Activated naive CD8-positive, alpha-beta T cell treated with anti-CD3 and anti-CD28 coated beads, Interleukin-2, amount 10 ng/mL, durations not matched to agents 7 days and 5 days (primary cell): ENCODE results near the gene MGA. TPM values are rescaled to one million over a fixed set of nuclear protein-coding genes. Genes with fewer than 3 reads are reported as not detected.

ENCODE experiments used
- ATAC-seq: fragments of 150-1000 bp; cut with Tn5 transposase; one replicate; pipeline ENCODE4 v1.10.0; 2021; ENCODE audit warnings: low read depth, moderate library complexity
- POLR2A ChIA-PET: fragments of 350-600 bp; sonication (Branson Sonifier 250); formaldehyde crosslinking; loops from one replicate; lab custom pipeline; 2021; ENCODE audit warnings: antibody characterized with exemption; lab: Charles Lee
- DNase-seq: peaks from one replicate; pipeline ENCODE4 v3.0.0; 2021
- H3K27ac Mint-ChIP-seq: one replicate; pipeline ENCODE4 v1.8.0; 2022; ENCODE audit warnings: mild to moderate bottlenecking, mixed read lengths
- H3K27me3 Mint-ChIP-seq: one replicate; pipeline ENCODE4 v1.8.0; 2022; ENCODE audit warnings: mild to moderate bottlenecking, moderate library complexity, mixed read lengths
- H3K36me3 Mint-ChIP-seq: one replicate; pipeline ENCODE4 v1.8.0; 2021; ENCODE audit warnings: mild to moderate bottlenecking, mixed read lengths
- H3K4me1 Mint-ChIP-seq: one replicate; pipeline ENCODE4 v1.8.0; 2021; ENCODE audit warnings: mixed read lengths
- H3K4me3 Mint-ChIP-seq: one replicate; pipeline ENCODE4 v1.8.0; 2022; ENCODE audit warnings: mild to moderate bottlenecking, moderate library complexity, mixed read lengths
- H3K9me3 Mint-ChIP-seq: one replicate; pipeline ENCODE4 v1.8.0; 2021; ENCODE audit warnings: mixed read lengths
- total RNA-seq, 2 experiments: library from RNA; stranded (reverse); gene quantifications; one replicate each; pipeline ENCODE4 v1.2.3, GENCODE V29; 2021

Gene MGA
- 10 to 100 TPM; 43.1 to 46.2 TPM for total RNA-seq

DNA sequence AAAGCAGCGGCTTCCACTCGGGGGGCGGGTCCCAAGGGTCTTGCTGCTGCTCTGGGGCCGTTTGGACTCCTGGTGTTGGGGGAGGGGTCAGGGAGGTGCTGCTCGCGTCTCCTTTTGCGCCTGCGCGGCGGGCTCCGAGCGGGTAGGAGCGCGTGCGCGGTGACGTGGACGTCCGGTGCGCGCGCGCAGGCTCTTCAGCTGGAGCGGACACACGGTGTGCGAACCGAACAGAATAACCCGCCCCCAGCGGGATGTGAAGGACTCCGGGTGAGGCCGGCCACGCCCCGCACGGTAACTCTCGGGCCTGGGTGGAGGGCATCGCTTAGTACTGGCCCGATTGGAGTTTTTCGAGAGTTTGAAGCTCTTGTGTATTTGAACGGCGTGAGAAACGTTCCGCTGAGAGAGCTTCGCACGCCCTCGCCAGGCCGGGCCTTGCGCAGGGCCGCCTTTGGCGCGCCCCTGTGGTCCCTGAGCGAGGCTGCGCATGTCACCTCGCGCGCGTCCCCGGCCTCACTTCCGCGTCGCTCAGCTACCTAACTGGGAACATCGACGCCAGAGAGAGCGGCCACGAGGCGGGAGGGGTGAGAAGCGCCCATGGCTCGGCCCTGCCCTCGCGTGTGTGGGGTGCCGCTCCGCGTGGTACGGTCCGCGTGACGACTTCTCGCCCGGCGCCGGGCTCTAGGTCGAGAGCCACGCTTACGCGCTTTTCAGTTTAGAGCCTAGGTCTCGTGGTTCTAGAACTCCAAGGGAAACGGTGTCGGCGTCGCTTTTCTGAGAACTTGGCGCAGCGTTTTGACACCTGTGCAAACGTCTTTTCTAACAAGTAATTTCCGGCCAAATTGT is at the start of gene MGA:
Gene MGA (plus strand): TSS at position 171 of the 843 bp plus-strand sequence.
- Mint-ChIP-seq H3K9me3 (peaks cover 6% of the 10 kb centered on the region), H3K4me1 (peaks cover 24% of the 10 kb centered on the region), H3K4me3 (peak within 1 kb of the TSS; percentile 82), H3K36me3 (no peaks in the 10 kb centered on the region), H3K27me3 (peaks cover 27% of the 10 kb centered on the region), H3K27ac (peak within 1 kb of the TSS; percentile 89)
- ATAC-seq = peak; percentile 86
- POLR2A ChIA-PET = interaction anchor here (0.5 to 2.3 kb wide), 15 partner anchors 9 to 1710 kb away, joined by 3 to 25 read pairs (median 4); partner anchors contain the start of genes NUSAP1, OIP5, RPAP1 and TUBGCP4
- DNase-seq = peak; percentile 96

DNA sequence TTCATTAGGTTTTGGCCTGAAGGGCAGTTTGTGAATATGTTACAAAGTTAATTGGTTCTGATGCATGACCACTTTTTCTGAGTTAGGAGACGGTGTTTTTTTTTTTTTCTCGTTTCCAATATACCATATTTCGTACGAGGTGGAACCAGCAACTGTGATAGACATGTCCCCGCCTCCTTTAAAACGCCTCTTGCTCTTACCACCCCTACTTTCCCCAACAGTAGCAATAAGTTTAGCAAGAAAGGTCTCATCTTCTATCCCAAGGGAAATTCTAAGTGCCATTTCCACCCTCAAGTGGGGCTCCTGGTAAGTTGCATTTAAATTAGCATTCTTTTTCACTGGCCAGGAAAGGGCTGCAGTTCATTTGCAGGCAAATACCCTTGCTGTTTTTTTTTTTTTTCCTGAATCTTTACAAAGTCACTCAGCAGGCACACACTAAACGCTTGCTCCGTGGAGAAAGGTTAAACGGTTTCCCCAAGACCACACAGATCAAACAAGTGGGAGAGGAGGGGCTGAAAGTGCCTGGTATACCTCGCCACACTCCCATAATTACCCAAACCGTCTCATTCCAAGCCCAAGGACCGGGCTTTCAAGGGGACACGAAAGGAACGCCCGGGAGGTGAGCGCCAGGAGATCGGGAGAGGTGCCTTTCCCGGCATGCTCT is 39.5 kb upstream of the MGA start:
- H3K27ac Mint-ChIP-seq = peak overlapping the region; percentile 81
- peaks cover 10% of the 10 kb centered on the region for H3K4me1 Mint-ChIP-seq
- peaks cover 12% of the 10 kb centered on the region for H3K27me3 Mint-ChIP-seq
- POLR2A ChIA-PET = interaction anchor here (0.7 to 2.3 kb wide), 2 partner anchors 40 to 288 kb away, joined by 3 to 25 read pairs; partner anchors contain the start of genes MGA, NUSAP1 and OIP5
- peaks cover 2% of the 10 kb centered on the region for H3K9me3 Mint-ChIP-seq
- ATAC-seq = no peak
- no peaks in the 10 kb centered on the region for H3K36me3 Mint-ChIP-seq
- H3K4me3 Mint-ChIP-seq = peak overlapping the region; percentile 83
- no peak for DNase-seq

DNA sequence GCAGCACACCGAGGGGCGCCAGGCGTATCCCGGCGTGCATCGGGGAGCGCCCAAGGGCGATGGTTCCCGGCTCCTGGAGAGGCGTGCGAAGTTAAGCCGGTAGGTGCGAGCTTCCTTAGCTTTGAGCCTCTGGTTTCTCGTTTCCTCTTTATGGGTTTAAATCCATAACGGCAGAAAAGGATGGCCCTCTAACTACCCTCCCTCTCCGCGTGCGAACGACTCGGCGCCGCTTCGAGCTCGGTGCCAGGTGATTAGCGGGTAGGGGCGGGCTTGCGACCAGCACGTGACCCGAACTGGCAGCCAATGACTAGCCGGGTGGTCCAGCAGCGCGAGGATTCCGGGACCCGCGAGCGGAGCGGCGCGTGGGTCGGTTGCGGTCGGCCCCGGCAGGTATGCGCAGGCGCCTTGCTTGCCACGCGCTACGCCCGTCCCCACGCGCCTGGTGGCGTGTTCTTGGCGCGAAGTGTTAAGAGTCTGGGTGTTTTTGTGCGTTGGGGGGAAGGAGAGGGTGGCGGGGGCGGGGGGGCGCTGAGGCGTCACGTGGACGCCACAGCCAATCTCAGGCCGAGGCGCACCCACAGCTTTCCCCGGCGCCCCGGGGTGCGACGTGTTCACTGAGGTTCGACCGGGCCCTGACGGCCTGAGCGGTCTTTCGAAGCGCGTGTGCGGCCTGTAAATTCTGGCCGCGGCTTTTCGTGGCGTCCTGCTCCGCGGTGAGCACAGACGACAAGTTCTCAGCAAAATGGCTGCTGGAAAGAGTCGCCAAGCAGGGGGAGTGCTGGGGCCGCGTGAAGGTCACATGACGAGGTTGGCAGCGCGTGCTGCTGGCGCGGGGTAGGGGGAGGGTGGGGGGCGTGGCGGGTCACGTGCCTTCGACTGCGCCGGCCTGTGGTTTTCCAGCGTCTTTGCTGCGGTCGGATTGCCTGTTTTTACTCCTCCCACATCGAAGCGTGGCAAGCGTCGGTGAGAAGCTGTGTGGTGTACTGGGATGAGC is 38.7 kb upstream of the MGA start:
- Mint-ChIP-seq H3K4me1 (peaks cover 10% of the 10 kb centered on the region), H3K9me3 (peaks cover 2% of the 10 kb centered on the region), H3K27ac (peak overlapping the region; percentile 81), H3K4me3 (peak overlapping the region; percentile 83), H3K36me3 (no peaks in the 10 kb centered on the region), H3K27me3 (peaks cover 12% of the 10 kb centered on the region)
- POLR2A ChIA-PET = interaction anchor here (0.6 to 2.3 kb wide), 2 partner anchors 39 to 282 kb away, joined by 3 to 25 read pairs; partner anchors contain the start of gene MGA
- peak; percentile 93 for ATAC-seq
- peak; percentile 85 for DNase-seq

DNA sequence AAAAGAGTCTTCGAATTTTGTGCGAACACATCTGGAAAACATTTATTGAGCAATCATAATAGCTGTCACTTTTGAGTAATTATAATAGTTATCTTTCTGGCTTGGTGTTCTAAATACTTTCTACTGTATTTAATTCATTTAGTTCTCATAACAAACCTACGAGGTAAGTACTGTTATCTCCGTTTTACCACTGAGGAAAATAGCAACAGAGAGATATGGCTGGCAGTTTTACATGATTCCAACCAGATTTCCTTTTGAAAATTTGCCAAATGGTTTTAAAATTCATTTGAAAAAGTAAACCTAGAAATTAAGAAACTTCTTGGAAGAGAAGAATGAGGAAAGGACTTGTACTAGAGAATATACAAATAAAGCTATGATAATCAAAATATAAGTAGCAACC is 37.3 kb upstream of the MGA start:
- H3K36me3 Mint-ChIP-seq = peaks cover 1% of the 10 kb centered on the region
- no peak for DNase-seq
- POLR2A ChIA-PET = interaction anchor here (2.3 kb wide), 1 partner anchor 38 kb away, joined by 25 read pairs; the partner anchor contains the start of gene MGA
- H3K4me3 Mint-ChIP-seq = no peak overlapping the region
- peaks cover 12% of the 10 kb centered on the region for H3K27me3 Mint-ChIP-seq
- peaks cover 2% of the 10 kb centered on the region for H3K9me3 Mint-ChIP-seq
- no peak overlapping the region for H3K27ac Mint-ChIP-seq
- H3K4me1 Mint-ChIP-seq = peaks cover 10% of the 10 kb centered on the region
- no peak for ATAC-seq

DNA sequence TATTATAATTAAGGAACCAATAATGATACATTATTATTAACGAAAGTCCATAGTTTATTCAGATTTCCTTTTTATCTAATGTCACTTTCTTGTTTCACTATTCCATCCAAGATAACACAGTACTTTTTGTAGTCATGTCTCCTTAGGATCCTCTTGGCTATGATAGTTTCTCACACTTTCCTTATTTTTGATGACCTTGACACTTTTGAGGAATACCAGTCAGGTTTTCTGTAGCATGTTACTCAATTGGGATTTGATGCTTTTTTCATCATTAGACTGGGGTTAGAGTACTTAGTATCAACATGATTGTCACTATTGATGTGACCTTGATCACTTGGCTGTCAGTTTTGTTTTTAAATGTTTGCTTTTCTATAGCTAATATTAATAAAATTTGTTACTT is 33.0 kb upstream of the MGA start:
- peaks cover 1% of the 10 kb centered on the region for H3K36me3 Mint-ChIP-seq
- DNase-seq = no peak
- ATAC-seq = no peak
- POLR2A ChIA-PET = no interaction called here
- no peaks in the 10 kb centered on the region for H3K9me3 Mint-ChIP-seq
- H3K4me3 Mint-ChIP-seq = no peak overlapping the region
- no peak overlapping the region for H3K27ac Mint-ChIP-seq
- H3K27me3 Mint-ChIP-seq = peaks cover 2% of the 10 kb centered on the region
- H3K4me1 Mint-ChIP-seq = peaks cover 2% of the 10 kb centered on the region

DNA sequence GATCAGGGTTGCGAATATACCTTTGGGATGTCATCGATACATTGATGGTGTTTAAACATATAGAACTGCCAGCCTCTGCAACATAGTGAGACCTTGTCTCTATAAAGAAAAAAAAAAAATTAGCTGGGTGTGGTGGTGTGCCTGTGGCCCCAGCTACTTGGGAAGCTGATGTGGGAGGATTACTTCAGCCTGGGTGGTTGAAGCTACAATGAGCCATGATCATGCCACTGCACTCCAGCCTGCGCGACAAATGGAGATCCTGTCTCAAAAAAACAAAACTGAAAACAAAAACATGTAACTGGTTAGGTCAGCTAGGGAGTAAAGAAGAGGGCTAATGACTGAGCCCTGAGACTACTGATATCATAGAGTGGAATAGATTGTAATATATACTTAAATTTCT is 30.7 kb upstream of the MGA start:
- DNase-seq (no peak), ATAC-seq (no peak)
- no peak overlapping the region for H3K4me3 Mint-ChIP-seq
- H3K4me1 Mint-ChIP-seq = peaks cover 7% of the 10 kb centered on the region
- peaks cover 1% of the 10 kb centered on the region for H3K36me3 Mint-ChIP-seq
- POLR2A ChIA-PET = interaction anchor here (0.6 kb wide), 1 partner anchor 264 kb away, joined by 3 read pairs; no protein-coding TSS in a partner anchor
- no peaks in the 10 kb centered on the region for H3K27me3 Mint-ChIP-seq
- no peaks in the 10 kb centered on the region for H3K9me3 Mint-ChIP-seq
- no peak overlapping the region for H3K27ac Mint-ChIP-seq

DNA sequence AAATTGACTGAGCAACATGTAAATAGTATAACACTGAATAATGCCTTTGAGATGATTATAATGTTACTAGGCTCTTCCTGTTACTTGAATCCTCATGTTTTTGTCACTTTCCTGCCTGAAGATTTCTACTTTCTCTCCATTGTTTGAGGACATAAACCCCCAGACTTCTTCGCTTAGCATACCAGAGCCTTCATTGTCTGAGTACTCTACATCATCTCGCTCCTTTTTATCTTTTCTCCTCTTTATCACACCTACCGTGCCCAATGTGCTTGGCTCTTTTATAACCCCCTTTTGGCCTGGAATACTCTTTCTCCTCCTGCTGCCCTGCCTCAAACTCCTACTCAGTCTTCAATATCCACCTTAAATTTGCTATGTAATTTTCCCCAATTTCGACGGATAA is 30.3 kb upstream of the MGA start:
- POLR2A ChIA-PET = interaction anchor here (0.6 kb wide), 1 partner anchor 264 kb away, joined by 3 read pairs; no protein-coding TSS in a partner anchor
- Mint-ChIP-seq H3K27ac (no peak overlapping the region), H3K9me3 (no peaks in the 10 kb centered on the region), H3K36me3 (peaks cover 1% of the 10 kb centered on the region), H3K27me3 (no peaks in the 10 kb centered on the region), H3K4me1 (peaks cover 10% of the 10 kb centered on the region), H3K4me3 (no peak overlapping the region)
- ATAC-seq (no peak), DNase-seq (no peak)

DNA sequence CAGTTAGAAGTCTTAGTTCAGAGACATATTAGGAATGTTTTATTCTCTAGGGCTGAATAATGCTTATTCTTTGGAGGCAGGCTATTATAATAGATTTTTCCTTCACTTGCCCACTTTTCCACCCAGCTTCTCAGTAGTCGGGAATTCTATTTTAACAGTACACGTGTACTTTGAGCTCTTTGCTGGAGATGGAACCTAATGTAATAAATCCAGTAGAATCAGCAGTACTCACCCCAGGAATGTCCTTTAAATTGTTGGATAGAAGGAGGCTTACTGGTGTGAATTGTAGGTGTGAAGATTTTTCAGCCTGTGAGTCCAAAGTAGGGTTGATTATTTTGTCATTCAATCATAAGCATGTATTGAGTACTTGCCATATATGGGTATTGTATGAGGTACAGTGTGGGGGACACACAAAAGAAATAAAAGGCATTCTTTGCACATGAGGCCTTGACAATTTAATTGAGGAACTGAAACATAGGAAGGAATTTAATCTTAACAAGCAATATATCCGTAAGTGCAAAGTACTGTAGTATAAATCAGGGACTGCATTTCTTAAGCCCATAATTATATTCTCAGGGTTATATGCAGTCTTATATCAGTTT is 29.5 kb upstream of the MGA start:
- Mint-ChIP-seq H3K4me3 (no peak overlapping the region), H3K27me3 (no peaks in the 10 kb centered on the region), H3K4me1 (peaks cover 10% of the 10 kb centered on the region), H3K27ac (no peak overlapping the region), H3K9me3 (no peaks in the 10 kb centered on the region), H3K36me3 (peaks cover 1% of the 10 kb centered on the region)
- POLR2A ChIA-PET = no interaction called here
- DNase-seq (no peak), ATAC-seq (no peak)

DNA sequence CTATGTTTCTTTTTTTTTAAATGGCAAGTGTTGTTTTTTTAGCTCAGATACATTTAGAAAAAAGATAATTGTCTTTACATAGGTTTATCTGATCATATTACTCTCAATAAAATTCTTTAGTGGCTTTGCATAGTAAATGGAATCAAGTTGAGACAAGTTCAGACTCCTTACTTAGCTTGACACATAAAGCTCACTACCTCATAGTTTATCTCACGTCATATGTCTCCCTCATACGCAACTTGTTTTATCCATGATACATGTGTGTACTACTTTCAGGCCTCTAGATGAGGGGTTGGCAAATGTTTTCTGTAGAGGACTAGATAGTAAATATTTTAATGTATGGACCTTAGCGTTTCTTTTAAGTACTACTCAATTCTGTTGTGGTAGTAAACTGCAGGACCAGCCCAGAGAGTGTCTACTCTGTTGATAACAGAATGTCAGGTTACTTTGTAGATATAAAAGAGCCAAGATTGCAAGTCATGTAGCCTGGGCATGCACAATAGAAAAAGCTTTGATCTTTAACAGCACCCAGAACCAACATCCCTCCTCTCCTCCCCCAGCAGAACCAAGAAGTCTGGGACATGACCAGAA is 28.2 kb upstream of the MGA start:
- Mint-ChIP-seq H3K4me1 (peaks cover 10% of the 10 kb centered on the region), H3K27me3 (no peaks in the 10 kb centered on the region), H3K9me3 (no peaks in the 10 kb centered on the region), H3K36me3 (peaks cover 1% of the 10 kb centered on the region), H3K4me3 (no peak overlapping the region), H3K27ac (no peak overlapping the region)
- DNase-seq = no peak
- POLR2A ChIA-PET = no interaction called here
- ATAC-seq = no peak

DNA sequence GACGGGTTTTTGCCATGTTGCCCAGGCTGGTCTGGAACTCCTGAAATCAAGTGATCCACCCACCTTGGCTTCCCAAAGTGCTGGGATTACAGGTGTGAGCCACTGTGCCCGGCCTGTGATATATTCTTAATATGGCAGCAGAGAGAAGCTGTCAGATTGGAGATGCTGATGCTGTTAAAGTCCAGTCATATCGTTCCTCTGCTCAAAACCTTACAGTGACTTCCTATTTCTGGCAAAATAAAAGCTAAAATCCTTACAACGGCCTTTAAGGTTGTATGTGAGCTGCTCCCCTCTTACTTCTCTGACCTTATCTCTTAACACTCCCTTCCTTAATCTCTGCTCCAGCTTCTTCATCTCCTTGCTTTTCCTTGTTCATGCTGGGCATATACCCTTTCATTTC is 26.6 kb upstream of the MGA start:
- DNase-seq (no peak), ATAC-seq (no peak)
- H3K4me1 Mint-ChIP-seq = peaks cover 10% of the 10 kb centered on the region
- H3K27me3 Mint-ChIP-seq = no peaks in the 10 kb centered on the region
- POLR2A ChIA-PET = no interaction called here
- H3K9me3 Mint-ChIP-seq = no peaks in the 10 kb centered on the region
- no peak overlapping the region for H3K27ac Mint-ChIP-seq
- no peaks in the 10 kb centered on the region for H3K36me3 Mint-ChIP-seq
- no peak overlapping the region for H3K4me3 Mint-ChIP-seq

DNA sequence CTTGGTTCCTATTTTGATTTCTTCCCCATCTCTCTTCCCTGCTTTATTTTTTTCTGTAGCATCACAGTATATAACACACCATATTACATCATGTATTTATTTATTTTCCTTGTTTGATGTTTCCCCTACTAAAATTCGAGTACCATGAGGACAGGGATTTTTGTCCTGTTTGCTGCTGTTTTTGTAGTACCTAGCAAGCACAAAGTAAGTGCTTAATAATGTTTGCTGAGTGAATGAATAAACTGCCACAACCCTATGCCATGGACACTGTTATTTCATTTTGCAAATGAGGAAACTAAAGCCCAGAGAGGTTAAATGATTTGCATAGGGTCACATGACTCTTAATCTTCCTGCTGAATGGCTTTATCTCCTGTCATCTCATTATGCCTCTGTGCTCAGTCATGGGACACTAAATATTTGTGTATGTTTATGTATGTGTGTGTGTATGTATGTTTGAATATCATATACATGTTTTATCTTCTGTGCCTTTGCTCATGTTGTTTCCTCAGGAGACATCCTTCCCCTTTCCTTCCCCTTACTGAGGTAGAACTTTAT is 26.1 kb upstream of the MGA start:
- no peaks in the 10 kb centered on the region for H3K9me3 Mint-ChIP-seq
- POLR2A ChIA-PET = no interaction called here
- H3K4me3 Mint-ChIP-seq = no peak overlapping the region
- H3K36me3 Mint-ChIP-seq = no peaks in the 10 kb centered on the region
- H3K4me1 Mint-ChIP-seq = peaks cover 9% of the 10 kb centered on the region
- H3K27ac Mint-ChIP-seq = no peak overlapping the region
- H3K27me3 Mint-ChIP-seq = no peaks in the 10 kb centered on the region
- ATAC-seq (no peak), DNase-seq (no peak)

DNA sequence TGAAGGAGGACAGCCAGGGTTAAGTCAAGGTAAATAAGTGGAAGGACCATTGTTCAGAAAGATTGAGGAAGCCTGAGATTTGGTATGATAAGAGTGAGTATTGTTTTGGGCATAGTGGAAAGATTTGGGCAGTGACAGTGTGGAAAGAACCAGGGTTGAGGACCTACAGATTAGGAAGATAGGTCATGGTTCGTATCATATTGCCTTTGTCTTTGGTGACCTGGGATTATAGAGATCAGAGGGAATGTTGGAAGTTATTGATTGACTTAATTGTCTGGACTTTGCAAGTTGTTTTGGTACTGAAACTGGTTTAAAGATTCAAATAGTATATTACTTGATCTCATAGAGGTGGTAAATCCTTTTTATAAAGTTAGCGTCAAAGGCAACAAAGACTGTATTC is 23.1 kb upstream of the MGA start:
- Mint-ChIP-seq H3K36me3 (no peaks in the 10 kb centered on the region), H3K27ac (no peak overlapping the region), H3K4me1 (peaks cover 8% of the 10 kb centered on the region), H3K27me3 (no peaks in the 10 kb centered on the region), H3K4me3 (no peak overlapping the region), H3K9me3 (no peaks in the 10 kb centered on the region)
- POLR2A ChIA-PET = no interaction called here
- no peak for DNase-seq
- ATAC-seq = no peak
